ENCODE results near the gene ZNF280C. TPM values are rescaled to one million over a fixed set of nuclear protein-coding genes. Genes with fewer than 3 reads are reported as not detected.

Gene ZNF280C
- total and polyA plus RNA-seq, 2 of the 13 experiments (the other 11 are each of a cell fraction or from before 2014, with no cell fraction given) = 3.0 to 3.3 TPM

DNA sequence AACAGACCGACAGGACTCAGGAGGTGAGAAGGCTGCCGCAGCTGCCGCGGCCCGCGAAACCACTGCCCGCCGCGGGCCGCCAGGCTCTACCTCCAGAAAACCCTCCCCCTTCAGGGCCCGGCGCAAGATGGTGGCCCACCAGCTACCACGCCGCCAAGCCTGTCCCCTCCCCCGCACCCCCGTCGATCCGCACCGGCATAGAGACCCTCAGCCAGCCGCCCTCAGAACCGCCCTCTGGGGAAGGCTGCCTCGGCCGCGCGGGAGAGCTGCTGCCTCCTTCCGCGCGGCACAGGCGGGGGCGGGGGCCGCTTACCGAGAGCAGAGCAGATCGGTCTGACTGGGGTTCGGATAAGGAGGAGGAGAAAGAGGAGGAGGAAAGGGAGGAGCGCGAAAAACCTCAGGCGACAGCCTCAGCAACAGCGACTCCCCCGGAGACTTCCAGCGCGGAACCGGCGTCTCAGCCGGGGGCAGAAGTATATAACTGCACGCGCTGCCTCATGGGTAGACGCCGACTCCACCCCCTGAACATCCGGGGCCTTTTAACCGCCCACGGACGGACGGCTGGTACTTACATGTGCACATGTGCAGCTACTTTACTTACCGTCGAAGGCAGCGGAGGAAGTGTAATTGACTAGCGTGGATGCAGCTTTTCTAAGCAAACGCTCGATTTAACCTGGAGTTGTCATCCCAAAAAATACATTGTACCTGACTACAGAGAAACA, at the start of gene ZNF280C (continued):
- TF ChIP-seq, protein P1, sequence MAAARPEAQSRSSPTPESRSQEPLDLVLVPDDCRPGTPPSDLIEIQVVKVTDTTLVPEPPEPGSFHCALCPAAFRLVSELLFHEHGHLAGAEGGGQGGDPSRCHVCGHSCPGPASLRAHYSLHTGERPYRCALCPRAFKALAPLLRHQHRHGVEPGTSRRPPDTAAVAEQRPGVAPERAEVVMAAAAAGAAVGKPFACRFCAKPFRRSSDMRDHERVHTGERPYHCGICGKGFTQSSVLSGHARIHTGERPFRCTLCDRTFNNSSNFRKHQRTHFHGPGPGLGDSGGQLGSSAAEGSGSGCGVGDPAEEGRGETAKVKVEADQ (CRISPR knock-in tag; IDR thresholded peaks at IDR 0.05; ENCODE audit: borderline replicate concordance) = 0 out of 2 replicates have a peak, but pooled peaks have one; percentile 36
- TF ChIP-seq TBX2 (CRISPR knock-in tag; IDR thresholded peaks at IDR 0.05; ENCODE audit: borderline replicate concordance) (peak; percentile 38; the same call in 1 of the 2 replicates), NPAS2 (CRISPR knock-in tag; IDR thresholded peaks at IDR 0.05; ENCODE audit: borderline replicate concordance) (no peak), MTF1 (CRISPR knock-in tag; IDR thresholded peaks at IDR 0.05) (peak; percentile 46; the same call in 1 of the 2 replicates), SMC3 (IDR thresholded peaks at IDR 0.05; ENCODE audit: low read length) (no peak), ZNF143 (CRISPR knock-in tag; IDR thresholded peaks at IDR 0.05) (peak; percentile 88), MXI1 (IDR thresholded peaks at IDR 0.05; ENCODE audit: borderline replicate concordance, low read depth, low read length) (peak; percentile 22; the same call in 1 of the 3 replicates), ZNF263 (CRISPR knock-in tag; IDR thresholded peaks at IDR 0.05) (peak; percentile 91), YEATS2 (CRISPR knock-in tag; IDR thresholded peaks at IDR 0.05; ENCODE audit: borderline replicate concordance) (peak; percentile 91; the same call in 1 of the 2 replicates), AGO1 (IDR thresholded peaks at IDR 0.05; ENCODE audit: low read depth, low read length, poor library complexity, severe bottlenecking) (no peak), GATAD2A (CRISPR knock-in tag; IDR thresholded peaks at IDR 0.05) (peak; percentile 36; the same call in 1 of the 2 replicates), PAX8 (CRISPR knock-in tag; IDR thresholded peaks at IDR 0.05; ENCODE audit: borderline replicate concordance) (no peak), NAIF1 (CRISPR knock-in tag; IDR thresholded peaks at IDR 0.05; ENCODE audit: borderline replicate concordance) (no peak), ZNF329 (CRISPR knock-in tag; IDR thresholded peaks at IDR 0.05; ENCODE audit: low read depth) (0 out of 2 replicates have a peak, but pooled peaks have one; percentile 34), BCL6 (CRISPR knock-in tag; IDR thresholded peaks at IDR 0.05) (peak; percentile 42; the same call in 1 of the 2 replicates), NFE2 (CRISPR knock-in tag; IDR thresholded peaks at IDR 0.05) (no peak), ZNF878 (CRISPR knock-in tag; IDR thresholded peaks at IDR 0.05) (peak; percentile 82; the same call in 1 of the 2 replicates), GABPB1 (CRISPR knock-in tag; IDR thresholded peaks at IDR 0.05) (peak; percentile 65)
- TF ChIP-seq, protein P2, sequence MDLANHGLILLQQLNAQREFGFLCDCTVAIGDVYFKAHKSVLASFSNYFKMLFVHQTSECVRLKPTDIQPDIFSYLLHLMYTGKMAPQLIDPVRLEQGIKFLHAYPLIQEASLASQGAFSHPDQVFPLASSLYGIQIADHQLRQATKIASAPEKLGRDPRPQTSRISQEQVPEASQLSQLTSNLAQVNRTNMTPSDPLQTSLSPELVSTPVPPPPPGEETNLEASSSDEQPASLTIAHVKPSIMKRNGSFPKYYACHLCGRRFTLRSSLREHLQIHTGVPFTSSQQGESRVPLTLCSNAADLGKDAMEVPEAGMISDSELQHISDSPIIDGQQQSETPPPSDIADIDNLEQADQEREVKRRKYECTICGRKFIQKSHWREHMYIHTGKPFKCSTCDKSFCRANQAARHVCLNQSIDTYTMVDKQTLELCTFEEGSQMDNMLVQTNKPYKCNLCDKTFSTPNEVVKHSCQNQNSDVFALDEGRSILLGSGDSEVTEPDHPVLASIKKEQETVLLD (CRISPR knock-in tag; IDR thresholded peaks at IDR 0.05; ENCODE audit: low read depth) = no peak
- TF ChIP-seq, protein P3, sequence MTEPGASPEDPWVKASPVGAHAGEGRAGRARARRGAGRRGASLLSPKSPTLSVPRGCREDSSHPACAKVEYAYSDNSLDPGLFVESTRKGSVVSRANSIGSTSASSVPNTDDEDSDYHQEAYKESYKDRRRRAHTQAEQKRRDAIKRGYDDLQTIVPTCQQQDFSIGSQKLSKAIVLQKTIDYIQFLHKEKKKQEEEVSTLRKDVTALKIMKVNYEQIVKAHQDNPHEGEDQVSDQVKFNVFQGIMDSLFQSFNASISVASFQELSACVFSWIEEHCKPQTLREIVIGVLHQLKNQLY (CRISPR knock-in tag; IDR thresholded peaks at IDR 0.05) = 0 out of 2 replicates have a peak, but pooled peaks have one; percentile 25
- TF ChIP-seq, protein P4, sequence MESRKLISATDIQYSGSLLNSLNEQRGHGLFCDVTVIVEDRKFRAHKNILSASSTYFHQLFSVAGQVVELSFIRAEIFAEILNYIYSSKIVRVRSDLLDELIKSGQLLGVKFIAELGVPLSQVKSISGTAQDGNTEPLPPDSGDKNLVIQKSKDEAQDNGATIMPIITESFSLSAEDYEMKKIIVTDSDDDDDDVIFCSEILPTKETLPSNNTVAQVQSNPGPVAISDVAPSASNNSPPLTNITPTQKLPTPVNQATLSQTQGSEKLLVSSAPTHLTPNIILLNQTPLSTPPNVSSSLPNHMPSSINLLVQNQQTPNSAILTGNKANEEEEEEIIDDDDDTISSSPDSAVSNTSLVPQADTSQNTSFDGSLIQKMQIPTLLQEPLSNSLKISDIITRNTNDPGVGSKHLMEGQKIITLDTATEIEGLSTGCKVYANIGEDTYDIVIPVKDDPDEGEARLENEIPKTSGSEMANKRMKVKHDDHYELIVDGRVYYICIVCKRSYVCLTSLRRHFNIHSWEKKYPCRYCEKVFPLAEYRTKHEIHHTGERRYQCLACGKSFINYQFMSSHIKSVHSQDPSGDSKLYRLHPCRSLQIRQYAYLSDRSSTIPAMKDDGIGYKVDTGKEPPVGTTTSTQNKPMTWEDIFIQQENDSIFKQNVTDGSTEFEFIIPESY (CRISPR knock-in tag; IDR thresholded peaks at IDR 0.05) = 0 out of 2 replicates have a peak, but pooled peaks have one; percentile 26
- TF ChIP-seq, protein P5, sequence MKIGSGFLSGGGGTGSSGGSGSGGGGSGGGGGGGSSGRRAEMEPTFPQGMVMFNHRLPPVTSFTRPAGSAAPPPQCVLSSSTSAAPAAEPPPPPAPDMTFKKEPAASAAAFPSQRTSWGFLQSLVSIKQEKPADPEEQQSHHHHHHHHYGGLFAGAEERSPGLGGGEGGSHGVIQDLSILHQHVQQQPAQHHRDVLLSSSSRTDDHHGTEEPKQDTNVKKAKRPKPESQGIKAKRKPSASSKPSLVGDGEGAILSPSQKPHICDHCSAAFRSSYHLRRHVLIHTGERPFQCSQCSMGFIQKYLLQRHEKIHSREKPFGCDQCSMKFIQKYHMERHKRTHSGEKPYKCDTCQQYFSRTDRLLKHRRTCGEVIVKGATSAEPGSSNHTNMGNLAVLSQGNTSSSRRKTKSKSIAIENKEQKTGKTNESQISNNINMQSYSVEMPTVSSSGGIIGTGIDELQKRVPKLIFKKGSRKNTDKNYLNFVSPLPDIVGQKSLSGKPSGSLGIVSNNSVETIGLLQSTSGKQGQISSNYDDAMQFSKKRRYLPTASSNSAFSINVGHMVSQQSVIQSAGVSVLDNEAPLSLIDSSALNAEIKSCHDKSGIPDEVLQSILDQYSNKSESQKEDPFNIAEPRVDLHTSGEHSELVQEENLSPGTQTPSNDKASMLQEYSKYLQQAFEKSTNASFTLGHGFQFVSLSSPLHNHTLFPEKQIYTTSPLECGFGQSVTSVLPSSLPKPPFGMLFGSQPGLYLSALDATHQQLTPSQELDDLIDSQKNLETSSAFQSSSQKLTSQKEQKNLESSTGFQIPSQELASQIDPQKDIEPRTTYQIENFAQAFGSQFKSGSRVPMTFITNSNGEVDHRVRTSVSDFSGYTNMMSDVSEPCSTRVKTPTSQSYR (CRISPR knock-in tag; IDR thresholded peaks at IDR 0.05; ENCODE audit: borderline replicate concordance) = 0 out of 2 replicates have a peak, but pooled peaks have one; percentile 5
